Trophoblast cell (in vitro differentiated cells and primary cell): ENCODE measurements around the gene NDST3.

Experiments used
- DNase-seq, 2 donors: peaks; one replicate each; pipeline ENCODE4 v3.0.0-alpha.2; 2016
- H2AFZ ChIP-seq: 2 replicates; pipeline ENCODE4 v1.6.1; 2013; ENCODE audit warnings: low read length, moderate library complexity, mild to moderate bottlenecking; ENCODE audit not compliant: insufficient read depth, poor library complexity
- H2AK5ac ChIP-seq: 2 replicates; pipeline ENCODE4 v1.6.1; 2013; ENCODE audit warnings: mild to moderate bottlenecking, low read length
- H2BK120ac ChIP-seq: 2 replicates; pipeline ENCODE4 v1.6.1; 2013; ENCODE audit warnings: low read length, mild to moderate bottlenecking, moderate library complexity; ENCODE audit not compliant: insufficient read depth, poor library complexity
- H2BK12ac ChIP-seq: 2 replicates; pipeline ENCODE4 v1.6.1; 2013; ENCODE audit warnings: mild to moderate bottlenecking, low read length, moderate library complexity
- H2BK5ac ChIP-seq: 2 replicates; pipeline ENCODE4 v1.6.1; 2013; ENCODE audit warnings: low read length, low read depth, moderate library complexity, mild to moderate bottlenecking; ENCODE audit not compliant: poor library complexity
- H3K14ac ChIP-seq: 2 replicates; pipeline ENCODE4 v1.6.1; 2013; ENCODE audit warnings: mild to moderate bottlenecking, low read length
- H3K18ac ChIP-seq: 2 replicates; pipeline ENCODE4 v1.6.1; 2013; ENCODE audit warnings: mild to moderate bottlenecking, low read length
- H3K23ac ChIP-seq: 2 replicates; pipeline ENCODE4 v1.6.1; 2013; ENCODE audit warnings: low read length
- H3K27ac ChIP-seq: 2 replicates; pipeline ENCODE4 v1.5.1; 2013; ENCODE audit warnings: low read depth, mild to moderate bottlenecking, inconsistent platforms, low read length, moderate library complexity
- H3K27me3 ChIP-seq: 2 replicates; pipeline ENCODE4 v1.6.1; 2013; ENCODE audit warnings: inconsistent platforms, mild to moderate bottlenecking, low read length, moderate library complexity; ENCODE audit not compliant: insufficient read depth
- H3K36me3 ChIP-seq, 2 experiments: 1 replicate in 1 of 2; 2 replicates in 1 of 2; pipeline ENCODE4 v1.6.1; 2013; ENCODE audit warnings: low read length in 2 of 2, mild to moderate bottlenecking in 2 of 2, moderate library complexity in 1 of 2; ENCODE audit not compliant: insufficient read depth in 2 of 2, control insufficient read depth in 1 of 2
- H3K4ac ChIP-seq: 2 replicates; pipeline ENCODE4 v1.6.1; 2013; ENCODE audit warnings: low read depth, mild to moderate bottlenecking, low read length, moderate library complexity
- H3K4me1 ChIP-seq, 2 experiments: 1 replicate in 1 of 2; 2 replicates in 1 of 2; pipeline ENCODE4 v1.6.1; 2013; ENCODE audit warnings: low read length in 2 of 2, mild to moderate bottlenecking in 2 of 2, moderate library complexity in 1 of 2; ENCODE audit not compliant: insufficient read depth in 2 of 2, control insufficient read depth in 1 of 2
- H3K4me2 ChIP-seq: 2 replicates; pipeline ENCODE4 v1.6.1; 2013; ENCODE audit warnings: inconsistent platforms, mild to moderate bottlenecking, low read length, moderate library complexity
- H3K4me3 ChIP-seq: 2 replicates; pipeline ENCODE4 v1.5.1; 2013; ENCODE audit warnings: mild to moderate bottlenecking, low read depth, low read length, inconsistent platforms
- H3K79me1 ChIP-seq: one replicate; pipeline ENCODE4 v1.6.1; 2013; ENCODE audit warnings: low read length
- H3K79me2 ChIP-seq: 2 replicates; pipeline ENCODE4 v1.6.1; 2013; ENCODE audit warnings: low read length, mild to moderate bottlenecking; ENCODE audit not compliant: control insufficient read depth, insufficient read depth, poor library complexity
- H3K9ac ChIP-seq: 2 replicates; pipeline ENCODE4 v1.6.1; 2013; ENCODE audit warnings: mild to moderate bottlenecking, low read length
- H3K9me3 ChIP-seq: 2 replicates; pipeline ENCODE4 v1.6.1; 2013; ENCODE audit warnings: low read depth, mild to moderate bottlenecking, control low read depth, inconsistent platforms, low read length; ENCODE audit not compliant: insufficient read depth
- H4K12ac ChIP-seq: 2 replicates; pipeline ENCODE4 v1.6.1; 2013; ENCODE audit warnings: low read depth, mild to moderate bottlenecking, low read length, moderate library complexity
- H4K8ac ChIP-seq: 2 replicates; pipeline ENCODE4 v1.6.1; 2013; ENCODE audit warnings: low read depth, mild to moderate bottlenecking, low read length, moderate library complexity
- H4K91ac ChIP-seq: one replicate; pipeline ENCODE4 v1.6.1; 2013; ENCODE audit warnings: low read depth, mild to moderate bottlenecking, low read length, moderate library complexity
- WGBS: extraction: QIAGEN DNeasy Blood & Tissue Kit; methylation state at CpG from one replicate; pipeline ENCODE4 v1.1.7; 2013; ENCODE audit warnings: missing lambda C conversion rate; ENCODE audit not compliant: insufficient read length, insufficient coverage; ENCODE audit errors: extremely low coverage; 5-methylcytosine and 5-hydroxymethylcytosine counted together

NDST3 gene

DNA sequence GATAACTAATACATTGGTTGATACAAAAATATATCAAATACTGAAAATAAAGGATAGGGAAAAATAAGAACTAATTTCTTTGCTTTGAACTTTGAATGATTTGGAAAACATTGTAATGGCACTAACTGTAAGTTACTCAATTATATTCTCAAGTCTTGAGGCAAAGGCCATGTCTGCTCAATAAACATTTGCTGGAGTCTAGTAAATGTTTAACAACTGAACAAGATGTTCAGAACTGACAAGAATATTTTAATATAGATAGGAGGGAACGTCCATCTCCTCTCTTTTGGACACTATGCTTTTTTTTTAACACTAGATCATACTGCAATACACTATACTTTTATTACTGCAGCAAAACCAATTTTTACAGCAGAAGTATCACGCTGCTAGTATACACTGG lies 242.3 kb downstream of the NDST3 start:
- H2BK12ac ChIP-seq = no peak overlapping the region
- no peak overlapping the region for H3K4me2 ChIP-seq
- no peak overlapping the region for H3K14ac ChIP-seq
- H3K4ac ChIP-seq = no peak overlapping the region
- H4K91ac ChIP-seq = no peak overlapping the region
- no peak overlapping the region for H3K18ac ChIP-seq
- H3K27ac ChIP-seq = no peak overlapping the region
- H2BK120ac ChIP-seq = no peak overlapping the region
- no peak for DNase-seq
- no peak overlapping the region for H2AFZ ChIP-seq
- H3K4me1 ChIP-seq = no peaks in the 10 kb centered on the region
- H3K4me3 ChIP-seq = no peak overlapping the region
- H2BK5ac ChIP-seq = no peak overlapping the region
- no peaks in the 10 kb centered on the region for H3K9me3 ChIP-seq
- no peaks in the 10 kb centered on the region for H3K27me3 ChIP-seq
- H4K12ac ChIP-seq = no peak overlapping the region
- no peak overlapping the region for H3K23ac ChIP-seq
- peaks cover 3% of the 10 kb centered on the region for H3K79me1 ChIP-seq
- H4K8ac ChIP-seq = no peak overlapping the region
- H3K36me3 ChIP-seq = peaks cover 0 to 3% of the 10 kb centered on the region in 2 experiments
- no peak overlapping the region for H2AK5ac ChIP-seq
- WGBS = no CpG with 5 or more reads among the region's 2 CpGs
- peaks cover 5% of the 10 kb centered on the region for H3K79me2 ChIP-seq
- no peak overlapping the region for H3K9ac ChIP-seq

DNA sequence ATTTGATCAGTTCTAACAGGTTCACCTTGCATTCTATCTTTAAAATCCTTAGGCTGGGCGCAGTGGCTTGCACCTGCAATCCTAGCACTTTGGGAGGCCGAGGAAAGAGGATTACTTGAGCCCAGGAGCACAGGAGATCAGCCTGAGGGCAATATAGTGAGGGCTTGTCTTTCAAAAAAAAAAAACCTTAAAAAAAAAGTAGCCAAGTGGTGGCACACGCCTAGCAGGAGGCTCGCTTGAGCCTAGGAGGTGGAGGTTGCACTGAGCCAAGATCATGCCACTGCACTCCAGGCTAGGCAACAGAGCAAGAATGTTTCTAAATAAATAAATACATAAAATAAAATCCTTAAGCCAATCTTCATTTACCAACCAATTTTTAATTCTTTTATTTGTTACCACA lies 243.0 kb downstream of the NDST3 start:
- no peak overlapping the region for H4K8ac ChIP-seq
- WGBS = no CpG with 5 or more reads among the region's 4 CpGs
- no peaks in the 10 kb centered on the region for H3K27me3 ChIP-seq
- peaks cover 5% of the 10 kb centered on the region for H3K79me2 ChIP-seq
- H4K12ac ChIP-seq = no peak overlapping the region
- peaks cover 3% of the 10 kb centered on the region for H3K79me1 ChIP-seq
- H3K18ac ChIP-seq = no peak overlapping the region
- H3K4me2 ChIP-seq = no peak overlapping the region
- no peak overlapping the region for H2BK5ac ChIP-seq
- no peaks in the 10 kb centered on the region for H3K9me3 ChIP-seq
- DNase-seq = no peak
- no peak overlapping the region for H2AFZ ChIP-seq
- H2BK12ac ChIP-seq = no peak overlapping the region
- no peak overlapping the region for H4K91ac ChIP-seq
- H3K27ac ChIP-seq = no peak overlapping the region
- H3K36me3 ChIP-seq = peaks cover 2 to 7% of the 10 kb centered on the region in 2 experiments
- no peak overlapping the region for H2BK120ac ChIP-seq
- H3K4me1 ChIP-seq = no peaks in the 10 kb centered on the region
- H3K4ac ChIP-seq = no peak overlapping the region
- no peak overlapping the region for H3K4me3 ChIP-seq
- no peak overlapping the region for H3K9ac ChIP-seq
- no peak overlapping the region for H2AK5ac ChIP-seq
- H3K14ac ChIP-seq = no peak overlapping the region
- H3K23ac ChIP-seq = no peak overlapping the region

DNA sequence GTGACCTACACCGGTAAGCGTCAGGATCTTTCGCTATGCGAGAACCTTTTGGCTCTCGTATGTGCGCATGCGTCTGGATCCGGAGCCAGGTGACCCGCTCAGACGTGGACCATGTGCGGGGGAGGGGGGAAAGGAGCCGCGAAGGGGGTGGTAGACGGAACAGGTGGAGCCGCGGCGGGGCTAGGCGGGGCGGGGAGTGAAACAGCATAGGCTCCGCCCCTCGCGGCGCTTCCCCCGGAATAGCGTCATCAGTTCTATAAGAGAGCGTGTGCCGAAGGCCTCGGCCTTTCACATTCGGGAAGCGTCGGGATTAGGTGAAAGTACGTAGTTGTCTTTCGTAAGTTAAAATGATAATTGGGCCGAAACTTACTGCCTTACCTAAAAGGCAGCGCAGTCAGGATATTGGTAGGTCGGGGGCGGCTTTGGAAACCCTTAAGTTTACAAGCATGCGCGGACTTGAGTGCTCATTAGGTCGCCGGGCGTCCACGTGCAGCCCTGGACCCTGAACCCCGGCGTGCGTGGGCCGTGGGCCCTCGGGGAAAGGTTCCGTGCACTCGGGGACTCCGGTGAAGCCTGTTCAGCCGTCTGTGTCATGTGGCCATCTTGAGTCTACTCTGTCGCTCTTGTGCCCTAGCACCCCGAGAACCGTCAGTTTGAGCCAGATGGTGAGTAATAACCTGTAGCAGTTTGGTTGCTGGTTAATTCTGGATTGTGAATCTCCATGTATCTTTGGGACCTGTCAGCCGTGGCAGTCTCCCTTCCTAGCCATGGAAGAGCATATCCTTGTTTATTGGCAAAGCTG lies 244.4 kb downstream of the NDST3 start:
- no CpG with 5 or more reads among the region's 56 CpGs for WGBS
- Histone ChIP-seq H3K27ac (peak overlapping the region; percentile 30), H2AFZ (peak overlapping the region; percentile 43), H4K8ac (peak overlapping the region; percentile 73), H3K18ac (peak overlapping the region; percentile 83), H3K36me3 (peaks cover 2 to 10% of the 10 kb centered on the region in 2 experiments), H3K79me2 (peaks cover 5% of the 10 kb centered on the region), H2BK120ac (peak overlapping the region; percentile 46), H4K12ac (peak overlapping the region; percentile 63), H3K4me1 (no peaks in the 10 kb centered on the region), H3K9ac (peak overlapping the region; percentile 89), H3K4me3 (peak overlapping the region; percentile 80), H3K4me2 (peak overlapping the region; percentile 76), H2BK12ac (no peak overlapping the region), H3K79me1 (peaks cover 3% of the 10 kb centered on the region), H3K9me3 (no peaks in the 10 kb centered on the region), H3K23ac (no peak overlapping the region), H3K27me3 (no peaks in the 10 kb centered on the region), H3K4ac (peak overlapping the region; percentile 68), H4K91ac (peak overlapping the region; percentile 69), H3K14ac (peak overlapping the region; percentile 68), H2AK5ac (no peak overlapping the region), H2BK5ac (peak overlapping the region; percentile 41)
- peak; percentile 97 for DNase-seq

DNA sequence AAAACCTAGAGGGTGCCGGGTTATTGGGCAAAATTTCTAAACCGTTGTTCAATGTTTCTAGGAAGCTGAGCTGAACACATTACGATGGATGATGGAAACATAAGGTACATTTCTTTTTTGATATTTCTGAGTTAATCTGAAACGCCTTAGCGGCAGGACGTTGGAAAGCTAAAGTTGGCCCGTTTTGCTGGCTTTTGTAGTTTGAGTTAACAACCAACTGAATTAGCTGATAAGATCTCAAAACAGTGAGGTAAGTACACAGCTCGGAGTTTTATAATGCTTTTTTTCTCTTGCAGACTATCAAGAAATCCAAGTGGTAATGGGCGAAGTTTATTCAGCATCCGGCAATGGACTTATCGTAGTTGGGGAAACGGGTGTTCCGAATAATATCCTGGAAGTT lies 245.0 kb downstream of the NDST3 start:
- H3K18ac ChIP-seq = no peak overlapping the region
- no peak overlapping the region for H3K14ac ChIP-seq
- H3K9me3 ChIP-seq = no peaks in the 10 kb centered on the region
- no peak overlapping the region for H3K23ac ChIP-seq
- H4K91ac ChIP-seq = no peak overlapping the region
- no peak overlapping the region for H4K12ac ChIP-seq
- H4K8ac ChIP-seq = no peak overlapping the region
- no peak overlapping the region for H2AFZ ChIP-seq
- peak overlapping the region; percentile 76 for H3K4me2 ChIP-seq
- H3K4me3 ChIP-seq = peak overlapping the region; percentile 80
- no CpG with 5 or more reads among the region's 13 CpGs for WGBS
- peaks cover 3% of the 10 kb centered on the region for H3K79me1 ChIP-seq
- H3K36me3 ChIP-seq = peaks cover 4 to 12% of the 10 kb centered on the region in 2 experiments
- peaks cover 5% of the 10 kb centered on the region for H3K79me2 ChIP-seq
- DNase-seq = peak in 1 of 2 donors; percentile 16
- no peak overlapping the region for H2AK5ac ChIP-seq
- peak overlapping the region; percentile 89 for H3K9ac ChIP-seq
- no peak overlapping the region for H2BK12ac ChIP-seq
- H3K27ac ChIP-seq = no peak overlapping the region
- H3K4ac ChIP-seq = no peak overlapping the region
- H3K27me3 ChIP-seq = no peaks in the 10 kb centered on the region
- peaks cover 0 to 2% of the 10 kb centered on the region in 2 experiments for H3K4me1 ChIP-seq
- no peak overlapping the region for H2BK120ac ChIP-seq
- no peak overlapping the region for H2BK5ac ChIP-seq
